Measurements from ENCODE around the gene HYAL3. TPM values are rescaled to one million over a fixed set of nuclear protein-coding genes. Genes with fewer than 3 reads are reported as not detected.

Gene HYAL3
- total and polyA plus RNA-seq, 8 donors: 1.3 to 7.9 (median 4.4) TPM; not detected in 2

DNA sequence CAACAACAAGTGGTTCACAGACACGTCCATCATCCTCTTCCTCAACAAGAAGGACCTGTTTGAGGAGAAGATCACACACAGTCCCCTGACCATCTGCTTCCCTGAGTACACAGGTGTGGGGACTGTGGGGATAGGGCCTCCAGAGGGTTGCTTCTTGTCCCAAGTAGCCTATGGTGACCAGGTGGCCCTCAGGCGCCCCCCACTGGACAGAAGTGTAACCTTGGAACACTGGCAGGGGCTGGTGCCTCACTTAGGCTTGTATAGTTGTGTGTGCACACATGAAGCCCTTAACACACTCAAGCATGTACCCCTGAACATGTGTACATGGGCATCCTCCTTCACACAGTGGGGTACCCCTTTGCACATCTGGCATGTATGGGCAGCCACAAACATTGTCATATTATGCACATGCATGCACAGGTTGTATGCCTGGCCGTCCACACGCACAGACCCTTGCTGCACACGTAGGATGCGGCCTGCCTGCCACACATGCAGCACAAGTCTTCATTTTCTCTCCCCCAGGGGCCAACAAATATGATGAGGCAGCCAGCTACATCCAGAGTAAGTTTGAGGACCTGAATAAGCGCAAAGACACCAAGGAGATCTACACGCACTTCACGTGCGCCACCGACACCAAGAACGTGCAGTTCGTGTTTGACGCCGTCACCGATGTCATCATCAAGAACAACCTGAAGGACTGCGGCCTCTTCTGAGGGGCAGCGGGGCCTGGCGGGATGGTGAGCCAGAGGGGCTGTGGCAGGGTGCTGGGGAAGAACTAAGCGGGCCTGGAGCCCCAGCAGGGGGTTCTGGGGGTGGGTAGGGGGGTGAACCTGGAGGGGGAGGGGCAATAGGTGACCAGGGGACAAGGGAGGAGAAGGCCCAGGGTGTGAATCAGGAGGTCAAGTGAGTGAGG, 42.0 kb downstream of the HYAL3 start:
- no peak for TF ChIP-seq EP300 (IDR thresholded peaks at IDR 0.05)
- TF ChIP-seq CTCF (IDR thresholded peaks at IDR 0.05): peak in 4 of 7 experiments; percentile 17 to 46 (median 34)
- Histone ChIP-seq H3K27ac (peak overlapping the region in 3 of 5 donors; percentile 96 to 99 (median 98)), H3K9me3 (no peaks in the 10 kb centered on the region), H3K27me3 (no peaks in the 10 kb centered on the region), H3K4me1 (peaks cover 18 to 75% (median 37%) of the 10 kb centered on the region in 4 donors), H3K4me3 (no peak overlapping the region), H3K36me3 (peaks cover 55 to 69% (median 66%) of the 10 kb centered on the region in 4 donors)
- intact Hi-C loops (cut with DNase I; ENCODE audit: low total_unique reads): no loop called here
- 85 to 93% (median 91%) methylated on average over 19 to 20 of the region's 20 CpGs for WGBS, 5 donors
- DNase-seq: peak; percentile 66 to 69

- WGBS, 5 donors: 80 to 100% (median 90%) methylated on average over 1 to 9 of the region's 9 CpGs
- H3K4me1 ChIP-seq: peaks cover 15 to 80% (median 40%) of the 10 kb centered on the region in 4 donors
- peaks cover 61 to 84% (median 74%) of the 10 kb centered on the region in 4 donors for H3K36me3 ChIP-seq
- no peak for DNase-seq
- peak overlapping the region; percentile 36 to 98 (median 71) for H3K27ac ChIP-seq
- intact Hi-C loops (cut with DNase I; ENCODE audit: low total_unique reads): no loop called here
- no peaks in the 10 kb centered on the region for H3K9me3 ChIP-seq
- H3K4me3 ChIP-seq: no peak overlapping the region
- H3K27me3 ChIP-seq: no peaks in the 10 kb centered on the region
- TF ChIP-seq EP300 (IDR thresholded peaks at IDR 0.05) (no peak), CTCF (IDR thresholded peaks at IDR 0.05) (no peak), POLR2A (IDR thresholded peaks at IDR 0.05) (no peak), POLR2AphosphoS5 (IDR thresholded peaks at IDR 0.05) (no peak)
Measured at GRCh38 chr3:50255251-50255615, 44.0 kb downstream of the HYAL3 start.

- peak in 2 of 3 donors; percentile 3 to 33 for TF ChIP-seq POLR2AphosphoS5 (IDR thresholded peaks at IDR 0.05)
- TF ChIP-seq CTCF (IDR thresholded peaks at IDR 0.05): no peak
- H3K36me3 ChIP-seq: peaks cover 61 to 84% (median 74%) of the 10 kb centered on the region in 4 donors
- H3K4me3 ChIP-seq: no peak overlapping the region
- intact Hi-C loops (cut with DNase I; ENCODE audit: low total_unique reads): no loop called here
- H3K27ac ChIP-seq: peak overlapping the region; percentile 36 to 98 (median 71)
- H3K9me3 ChIP-seq: no peaks in the 10 kb centered on the region
- WGBS, 5 donors: 71 to 86% (median 77%) methylated on average over 7 to 8 of the region's 8 CpGs
- H3K27me3 ChIP-seq: no peaks in the 10 kb centered on the region
- peaks cover 18 to 82% (median 42%) of the 10 kb centered on the region in 4 donors for H3K4me1 ChIP-seq
- DNase-seq: peak; percentile 64 to 70
Measured at GRCh38 chr3:50254577-50255250, 44.5 kb downstream of the HYAL3 start.

GRCh38 chr3:50251220-50251619, 48.0 kb downstream of the HYAL3 start:
- intact Hi-C loops (cut with DNase I; ENCODE audit: low total_unique reads): no loop called here
- TF ChIP-seq POLR2AphosphoS5 (IDR thresholded peaks at IDR 0.05) (peak in 1 of 3 donors; percentile 46), CTCF (IDR thresholded peaks at IDR 0.05) (no peak)
- H3K27me3 ChIP-seq: no peaks in the 10 kb centered on the region
- 42 to 54% (median 47%) methylated on average over 8 of the region's 8 CpGs for WGBS, 5 donors
- peak; percentile 67 to 83 for DNase-seq
- no peak overlapping the region for H3K4me3 ChIP-seq
- H3K27ac ChIP-seq: peak overlapping the region; percentile 62 to 97 (median 90)
- H3K36me3 ChIP-seq: peaks cover 39 to 59% (median 47%) of the 10 kb centered on the region in 4 donors
- no peaks in the 10 kb centered on the region for H3K9me3 ChIP-seq
- H3K4me1 ChIP-seq: peaks cover 47 to 93% (median 69%) of the 10 kb centered on the region in 4 donors
